ENCODE results near the gene MYG1. TPM values are rescaled to one million over a fixed set of nuclear protein-coding genes. Genes with fewer than 3 reads are reported as not detected.

MYG1 gene
- total and polyA plus RNA-seq, 2 of the 13 experiments (the other 11 are each of a cell fraction or from before 2014, with no cell fraction given), result 38.6 to 58.0 TPM

DNA sequence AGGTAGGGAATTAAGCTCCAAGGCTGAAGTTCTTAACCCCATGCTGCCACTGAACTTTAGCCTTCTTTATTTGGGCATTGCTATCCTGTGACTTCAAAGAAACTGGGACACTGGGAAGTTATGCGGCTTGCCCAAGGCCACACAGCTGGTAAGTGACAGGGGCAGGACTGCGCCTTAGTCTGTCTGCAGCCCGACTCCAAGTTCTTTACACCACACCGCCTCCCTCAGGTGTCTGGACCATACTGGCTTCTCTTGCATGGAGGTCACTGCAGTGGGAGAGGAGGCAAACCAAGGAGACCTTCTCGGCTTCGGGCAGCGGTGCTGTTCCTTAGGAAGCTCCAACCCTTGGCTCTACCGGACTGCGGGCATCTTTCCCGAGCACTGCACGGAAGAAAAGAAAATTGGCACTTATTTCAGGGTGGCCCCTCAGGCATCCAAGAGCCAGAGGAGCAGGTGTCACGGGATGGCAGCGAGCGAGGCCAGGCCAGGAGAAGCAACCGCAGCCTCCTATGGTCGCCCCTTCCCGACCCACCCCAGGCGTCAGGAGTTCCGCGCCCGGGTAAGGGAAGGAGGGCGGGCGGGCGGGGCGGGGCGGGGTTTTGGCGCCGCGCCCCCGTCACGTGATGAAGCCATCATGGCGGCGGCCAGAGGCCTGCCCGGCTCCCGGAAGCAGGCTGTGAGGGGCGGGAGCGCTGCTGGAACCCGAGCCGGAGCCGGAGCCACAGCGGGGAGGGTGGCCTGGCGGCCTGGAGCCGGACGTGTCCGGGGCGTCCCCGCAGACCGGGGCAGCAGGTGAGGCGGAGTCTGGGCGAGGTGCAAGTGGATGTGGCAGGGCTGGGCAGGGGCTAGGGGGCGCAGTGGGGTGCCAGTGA lies 47.8 kb upstream of the MYG1 start (continued):
- TF ChIP-seq CBX2 (IDR thresholded peaks at IDR 0.05; ENCODE audit: low read depth, low read length) (no peak), CBX2 (CRISPR knock-in tag; IDR thresholded peaks at IDR 0.05; ENCODE audit: low read depth) (no peak), KLF16 (CRISPR knock-in tag; IDR thresholded peaks at IDR 0.05) (peak in 1 of 2 experiments; percentile 41; a peak in 1 of 4 replicates), YY1 (IDR thresholded peaks at IDR 0.05; ENCODE audit: insufficient read depth, insufficient replicate concordance, low read depth, low read length) (peak; percentile 95), ZNF362 (CRISPR knock-in tag; IDR thresholded peaks at IDR 0.05; ENCODE audit: borderline replicate concordance) (no peak), ETV5 (CRISPR knock-in tag; IDR thresholded peaks at IDR 0.05; ENCODE audit: borderline replicate concordance) (peak; percentile 82), DRAP1 (CRISPR knock-in tag; IDR thresholded peaks at IDR 0.05) (no peak), ZBTB20 (CRISPR knock-in tag; IDR thresholded peaks at IDR 0.05; ENCODE audit: borderline replicate concordance, low read depth) (no peak), KMT2A (CRISPR knock-in tag; IDR thresholded peaks at IDR 0.05) (no peak), CBX1 (IDR thresholded peaks at IDR 0.05; ENCODE audit: low read depth) (no peak), ZMYM3 (CRISPR knock-in tag; IDR thresholded peaks at IDR 0.05) (peak; percentile 28; the same call in 1 of the 2 replicates)

Measured in HepG2 (cell line).